Keratinocyte (primary cell): ENCODE measurements around the gene ARL6IP4. TPM values are rescaled to one million over a fixed set of nuclear protein-coding genes. Genes with fewer than 3 reads are reported as not detected.

ENCODE experiments used
- DNase-seq: peaks from one replicate; pipeline ENCODE4 v3.0.0-alpha.2; 2011; ENCODE audit warnings: low read depth, missing footprints, low spot score
- FAIRE-seq: peaks from 2 replicates; lab custom pipeline; 2011; peaks lifted over from hg19 to GRCh38; lab: Jason Lieb, UNC
- H2AFZ ChIP-seq: 2 replicates; pipeline ENCODE4 v1.6.0; 2012; ENCODE audit warnings: low read length, control low read depth, inconsistent platforms; ENCODE audit not compliant: control insufficient read depth
- H3K27ac ChIP-seq: 2 replicates; pipeline ENCODE4 v1.5.1; 2011; ENCODE audit warnings: low read length; ENCODE audit not compliant: control insufficient read depth, insufficient read depth
- H3K27me3 ChIP-seq: 3 replicates; pipeline ENCODE4 v1.6.0; 2011; ENCODE audit warnings: low read length; ENCODE audit not compliant: control insufficient read depth, insufficient read depth; ENCODE audit errors: extremely low read depth
- H3K36me3 ChIP-seq, 2 experiments: 2 replicates in 1 of 2; 3 replicates in 1 of 2; pipeline ENCODE4 v1.5.1; 2011; ENCODE audit warnings: low read length in 2 of 2, mild to moderate bottlenecking in 1 of 2; ENCODE audit not compliant: control insufficient read depth in 2 of 2, insufficient read depth in 2 of 2; ENCODE audit errors: extremely low read depth in 1 of 2
- H3K4me1 ChIP-seq: 3 replicates; pipeline ENCODE4 v1.5.1; 2011; ENCODE audit warnings: low read length; ENCODE audit not compliant: control insufficient read depth, insufficient read depth; ENCODE audit errors: extremely low read depth
- H3K4me2 ChIP-seq: 3 replicates; pipeline ENCODE4 v1.6.0; 2011; ENCODE audit warnings: low read depth, low read length; ENCODE audit not compliant: control insufficient read depth, insufficient read depth; ENCODE audit errors: extremely low read depth
- H3K4me3 ChIP-seq, 3 experiments: fragments of 200-600 bp in 1 of 3; sonication (generic) in 1 of 3; 2 replicates in 2 of 3; 3 replicates in 1 of 3; pipeline ENCODE4 v1.5.1; 2011 to 2016; ENCODE audit warnings: low read length in 3 of 3, mild to moderate bottlenecking in 3 of 3, control low read depth in 2 of 3, inconsistent platforms in 1 of 3, low read depth in 1 of 3, mixed read lengths in 1 of 3, mixed run types in 1 of 3, moderate library complexity in 1 of 3; ENCODE audit not compliant: control insufficient read depth in 2 of 3, insufficient read depth in 2 of 3; ENCODE audit errors: extremely low read depth in 1 of 3
- H3K79me2 ChIP-seq: 2 replicates; pipeline ENCODE4 v1.6.0; 2012; ENCODE audit warnings: low read length; ENCODE audit not compliant: control insufficient read depth, insufficient read depth
- H3K9ac ChIP-seq: 3 replicates; pipeline ENCODE4 v1.6.0; 2011; ENCODE audit warnings: low read length; ENCODE audit not compliant: control insufficient read depth, insufficient read depth; ENCODE audit errors: extremely low read depth
- H3K9me1 ChIP-seq: 3 replicates; pipeline ENCODE4 v1.6.0; 2011; ENCODE audit warnings: low read length; ENCODE audit not compliant: control insufficient read depth, insufficient read depth; ENCODE audit errors: extremely low read depth
- H3K9me3 ChIP-seq: 2 replicates; pipeline ENCODE4 v1.5.1; 2012; ENCODE audit warnings: low read depth, low read length; ENCODE audit not compliant: control insufficient read depth
- H4K20me1 ChIP-seq: 3 replicates; pipeline ENCODE4 v1.6.0; 2011; ENCODE audit warnings: low read length; ENCODE audit not compliant: control insufficient read depth, insufficient read depth; ENCODE audit errors: extremely low read depth
- EZH2 ChIP-seq: IDR thresholded peaks from one replicate; pipeline ENCODE4 v1.6.1; 2012; ENCODE audit warnings: inconsistent platforms, mild to moderate bottlenecking, low read length, moderate library complexity
- dilution Hi-C: fragments of 300-500 bp; cut with MboI; formaldehyde crosslinking; loops from one replicate; pipeline ENCODE4 v1.7.0; 2020; ENCODE audit warnings: low sequenced_read_pairs; ENCODE audit not compliant: extremely low pct_ligation_motif_present
- polyA plus RNA-seq, 5 experiments: library from polyadenylated mRNA; depleted of rRNA in 3 of 5; stranded (reverse) in 3 of 5; stranded (forward) in 1 of 5; unstranded in 1 of 5; fragments of >200 nt; gene quantifications; 1 replicate in 1 of 5; 2 replicates in 3 of 5; 3 replicates in 1 of 5; pipeline versions ENCODE4 v1.2.1 to v1.2.3, GENCODE V29; 2011 to 2012; ENCODE audit warnings: missing spikeins in 2 of 5, low read depth in 1 of 5, low replicate concordance in 1 of 5
- TF ChIP-seq, protein P1 (sequence below), 3 experiments: IDR thresholded peaks in 1 of 3; conservative IDR thresholded peaks in 1 of 3; optimal IDR thresholded peaks in 1 of 3; 2 replicates in 2 of 3; 3 replicates in 1 of 3; pipeline versions ENCODE3 to v1.5.1; 2011; ENCODE audit warnings: low read length in 3 of 3, mild to moderate bottlenecking in 3 of 3, moderate library complexity in 2 of 3, control low read depth in 1 of 3, inconsistent platforms in 1 of 3; ENCODE audit not compliant: insufficient read depth in 2 of 3; ENCODE audit errors: extremely low read depth in 1 of 3

The ARL6IP4 gene
- polyA plus RNA-seq, 1 donor (not counting 4 experiments of a cell fraction or from before 2014, with no cell fraction given) = 144 TPM

DNA sequence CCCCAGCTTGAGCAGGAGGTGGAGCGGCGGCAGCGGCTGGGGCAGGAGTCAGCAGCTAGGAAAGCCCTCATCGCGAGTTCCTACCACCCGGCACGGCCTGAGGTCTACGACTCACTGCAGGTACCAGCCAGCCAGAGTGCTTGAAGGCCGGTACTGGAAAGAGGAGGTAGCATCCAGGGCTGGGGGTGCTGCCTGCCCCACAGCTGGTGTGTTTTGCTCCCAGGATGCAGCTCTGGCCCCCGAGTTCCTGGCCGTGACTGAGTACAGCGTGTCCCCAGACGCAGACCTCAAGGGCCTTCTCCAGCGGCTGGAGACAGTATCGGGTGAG is 3.9 kb upstream of the ARL6IP4 start:
- Histone ChIP-seq H4K20me1 (no peaks in the 10 kb centered on the region), H3K9ac (peak overlapping the region; percentile 94), H3K9me1 (no peaks in the 10 kb centered on the region), H3K9me3 (no peaks in the 10 kb centered on the region), H3K79me2 (peaks cover 33% of the 10 kb centered on the region), H3K4me1 (peaks cover 25% of the 10 kb centered on the region), H3K4me3 (peak overlapping the region in 1 of 3 experiments; percentile 88), H3K4me2 (peak overlapping the region; percentile 91), H2AFZ (no peak overlapping the region), H3K36me3 (peaks cover 2 to 12% of the 10 kb centered on the region in 2 experiments), H3K27ac (peak overlapping the region; percentile 6), H3K27me3 (no peaks in the 10 kb centered on the region)
- FAIRE-seq = no peak
- dilution Hi-C loops = no loop called here
- no peak for DNase-seq
- no peak for TF ChIP-seq EZH2
- TF ChIP-seq, protein P1, sequence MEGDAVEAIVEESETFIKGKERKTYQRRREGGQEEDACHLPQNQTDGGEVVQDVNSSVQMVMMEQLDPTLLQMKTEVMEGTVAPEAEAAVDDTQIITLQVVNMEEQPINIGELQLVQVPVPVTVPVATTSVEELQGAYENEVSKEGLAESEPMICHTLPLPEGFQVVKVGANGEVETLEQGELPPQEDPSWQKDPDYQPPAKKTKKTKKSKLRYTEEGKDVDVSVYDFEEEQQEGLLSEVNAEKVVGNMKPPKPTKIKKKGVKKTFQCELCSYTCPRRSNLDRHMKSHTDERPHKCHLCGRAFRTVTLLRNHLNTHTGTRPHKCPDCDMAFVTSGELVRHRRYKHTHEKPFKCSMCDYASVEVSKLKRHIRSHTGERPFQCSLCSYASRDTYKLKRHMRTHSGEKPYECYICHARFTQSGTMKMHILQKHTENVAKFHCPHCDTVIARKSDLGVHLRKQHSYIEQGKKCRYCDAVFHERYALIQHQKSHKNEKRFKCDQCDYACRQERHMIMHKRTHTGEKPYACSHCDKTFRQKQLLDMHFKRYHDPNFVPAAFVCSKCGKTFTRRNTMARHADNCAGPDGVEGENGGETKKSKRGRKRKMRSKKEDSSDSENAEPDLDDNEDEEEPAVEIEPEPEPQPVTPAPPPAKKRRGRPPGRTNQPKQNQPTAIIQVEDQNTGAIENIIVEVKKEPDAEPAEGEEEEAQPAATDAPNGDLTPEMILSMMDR (optimal IDR thresholded peaks at IDR 0.05 in 1 of 3, IDR thresholded peaks at IDR 0.05 in 1 of 3, conservative IDR thresholded peaks at IDR 0.05 in 1 of 3; ENCODE audit: extremely low read depth in 1 of 3, insufficient read depth in 2 of 3, low read length in 3 of 3) = no peak

GRCh38 chr12:122977153-122977552 is 3.3 kb upstream of the ARL6IP4 start:
- Histone ChIP-seq H3K9ac (no peak overlapping the region), H3K27ac (no peak overlapping the region), H3K79me2 (peaks cover 38% of the 10 kb centered on the region), H2AFZ (no peak overlapping the region), H3K9me3 (no peaks in the 10 kb centered on the region), H3K36me3 (peaks cover 5 to 17% of the 10 kb centered on the region in 2 experiments), H3K27me3 (no peaks in the 10 kb centered on the region), H3K4me1 (peaks cover 30% of the 10 kb centered on the region), H3K9me1 (peaks cover 2% of the 10 kb centered on the region), H3K4me2 (no peak overlapping the region), H4K20me1 (no peaks in the 10 kb centered on the region), H3K4me3 (no peak overlapping the region)
- no peak for TF ChIP-seq EZH2
- TF ChIP-seq, protein P1 (optimal IDR thresholded peaks at IDR 0.05 in 1 of 3, IDR thresholded peaks at IDR 0.05 in 1 of 3, conservative IDR thresholded peaks at IDR 0.05 in 1 of 3; ENCODE audit: extremely low read depth in 1 of 3, insufficient read depth in 2 of 3, low read length in 3 of 3) = no peak
- DNase-seq (no peak), FAIRE-seq (no peak)
- dilution Hi-C loops = no loop called here
